Omental fat pad (tissue), 4 donors: ENCODE results near the gene LRPPRC. TPM values are rescaled to one million over a fixed set of nuclear protein-coding genes. Genes with fewer than 3 reads are reported as not detected.
A peak's percentile ranks its signal among the peaks of the same experiment; 100 is the strongest.
"Not testable (repeated sequence)": the region's sequence is repeated elsewhere in the genome, so short reads cannot be mapped to it uniquely, and the experiment has no call there.

ENCODE experiments used
- ATAC-seq: fragments of 150-250 bp; one replicate; pipeline ENCODE4 v1.9.1; 2016; ENCODE audit warnings: mild to moderate bottlenecking, moderate library complexity; ENCODE audit not compliant: low FRiP score
- DNase-seq: peaks from one replicate; pipeline ENCODE4 v3.0.0-alpha.2; 2019; ENCODE audit warnings: low spot score
- CTCF ChIP-seq, 3 donors: fragments of 450-650 bp; IDR thresholded peaks; one replicate each; pipeline ENCODE4 v1.5.1; 2016 to 2017; ENCODE audit warnings: antibody characterized with exemption in 3 of 3, mild to moderate bottlenecking in 3 of 3, moderate library complexity in 2 of 3
- total RNA-seq, 4 donors: library from RNA; depleted of rRNA; stranded (reverse); fragments of >200 nt; gene quantifications; one replicate each; pipeline ENCODE4 v1.1.0, GENCODE V29; 2016

The LRPPRC gene
- total RNA-seq, result 10 to 100 TPM; 47.5 to 87.4 (median 56.3) TPM

GRCh38 chr2:43995733-43996533, at the start of gene LRPPRC:
LRPPRC (minus strand) TSS chr2:43995989; CDS start chr2:43995947, 42 bp downstream.
- TF ChIP-seq CTCF (IDR thresholded peaks at IDR 0.05), result no peak
- ATAC-seq, result peak; percentile 100
- DNase-seq, result peak; percentile 83

GRCh38 chr2:44045061-44045460, 49.3 kb upstream of the LRPPRC start:
- ATAC-seq (no peak), DNase-seq (no peak)
- no peak for TF ChIP-seq CTCF (IDR thresholded peaks at IDR 0.05)

- DNase-seq (peak; percentile 54), ATAC-seq (peak; percentile 79)
- peak in 1 of 3 donors; percentile 43 for TF ChIP-seq CTCF (IDR thresholded peaks at IDR 0.05)
Observed at GRCh38 chr2:44044281-44044720, 48.5 kb upstream of the LRPPRC start.

- DNase-seq (no peak), ATAC-seq (no peak)
- no peak for TF ChIP-seq CTCF (IDR thresholded peaks at IDR 0.05)
Observed at GRCh38 chr2:44040365-44040764, 44.6 kb upstream of the LRPPRC start.

- ATAC-seq (no peak), DNase-seq (no peak)
- no peak for TF ChIP-seq CTCF (IDR thresholded peaks at IDR 0.05)
Observed at GRCh38 chr2:44038277-44038676, 42.5 kb upstream of the LRPPRC start.

- TF ChIP-seq CTCF (IDR thresholded peaks at IDR 0.05), result no peak
- ATAC-seq (no peak), DNase-seq (no peak)
Observed at GRCh38 chr2:44037221-44037620, 41.4 kb upstream of the LRPPRC start.

- ATAC-seq, result no peak
- no peak for DNase-seq
- no peak for TF ChIP-seq CTCF (IDR thresholded peaks at IDR 0.05)
Observed at GRCh38 chr2:44033947-44034346, 38.2 kb upstream of the LRPPRC start.

- ATAC-seq, DNase-seq: not testable (repeated sequence)
Observed at GRCh38 chr2:44027076-44027475, 31.3 kb upstream of the LRPPRC start.
